Smooth muscle cell (in vitro differentiated cells): ENCODE data around the gene ADISSP. TPM values are rescaled to one million over a fixed set of nuclear protein-coding genes. Genes with fewer than 3 reads are reported as not detected.

Source experiments
- DNase-seq: peaks from one replicate; lab custom pipeline; 2025; ENCODE audit not compliant: unreplicated experiment; lab: John Stamatoyannopoulos, UW
- H2AFZ ChIP-seq: fragments of 200-600 bp; sonication (generic); 2 replicates; pipeline ENCODE4 v1.6.0; 2016; ENCODE audit warnings: antibody characterized with exemption, low read depth, mild to moderate bottlenecking
- H3F3A ChIP-seq: fragments of 200-600 bp; sonication (generic); 2 replicates; pipeline ENCODE4 v1.6.0; 2017; ENCODE audit warnings: antibody characterized with exemption, low read depth
- H3K27ac ChIP-seq: fragments of 200-600 bp; sonication (generic); 2 replicates; pipeline ENCODE4 v1.5.1; 2016; ENCODE audit warnings: low read depth, mild to moderate bottlenecking
- H3K27me3 ChIP-seq: fragments of 200-600 bp; sonication (generic); 2 replicates; pipeline ENCODE4 v1.6.1; 2016; ENCODE audit warnings: low read depth, mild to moderate bottlenecking
- H3K36me3 ChIP-seq: fragments of 200-600 bp; sonication (generic); 2 replicates; pipeline ENCODE4 v1.5.1; 2016; ENCODE audit warnings: low read depth
- H3K4me1 ChIP-seq: fragments of 200-600 bp; sonication (generic); 2 replicates; pipeline ENCODE4 v1.5.1; 2016; ENCODE audit warnings: low read depth
- H3K4me2 ChIP-seq: fragments of 200-600 bp; sonication (generic); 2 replicates; pipeline ENCODE4 v1.6.0; 2016; ENCODE audit warnings: mild to moderate bottlenecking
- H3K4me3 ChIP-seq: fragments of 200-600 bp; sonication (generic); 2 replicates; pipeline ENCODE4 v1.5.1; 2016; ENCODE audit warnings: mild to moderate bottlenecking
- H3K79me2 ChIP-seq: fragments of 200-600 bp; sonication (generic); 2 replicates; pipeline ENCODE4 v1.6.0; 2016; ENCODE audit warnings: low read depth, mild to moderate bottlenecking
- H3K9ac ChIP-seq: fragments of 200-600 bp; sonication (generic); 2 replicates; pipeline ENCODE4 v1.6.0; 2016; ENCODE audit warnings: low read depth
- H3K9me3 ChIP-seq: fragments of 200-600 bp; sonication (generic); replicated peaks from 2 replicates; pipeline ENCODE4 v1.5.1; 2016; ENCODE audit warnings: low read depth
- H4K20me1 ChIP-seq: fragments of 200-600 bp; sonication (generic); 2 replicates; pipeline ENCODE4 v1.6.0; 2016; ENCODE audit warnings: low read depth
- CTCF ChIP-seq: fragments of 200-600 bp; sonication (generic); IDR thresholded peaks from 2 replicates; pipeline ENCODE4 v1.5.1; 2017; ENCODE audit warnings: borderline replicate concordance, mild to moderate bottlenecking, antibody characterized with exemption; ENCODE audit not compliant: insufficient read depth, poor library complexity, severe bottlenecking
- WGBS: methylation state at CpG from one replicate; pipeline ENCODE4 v1.1.7; 2016; ENCODE audit warnings: low lambda C conversion rate; 5-methylcytosine and 5-hydroxymethylcytosine counted together
- polyA plus RNA-seq: library from polyadenylated mRNA; unstranded; fragments of >200 nt; fragmentation: Nextera tagmentation; extraction: Ambion mirVana; gene quantifications from 2 replicates; pipeline ENCODE4 v1.2.1, GENCODE V29; 2016
- total RNA-seq: library from RNA; depleted of rRNA; stranded (reverse); fragments of >200 nt; gene quantifications from 2 replicates; pipeline ENCODE4 v1.2.3, GENCODE V29; 2014

The ADISSP gene
- total and polyA plus RNA-seq, 2 experiments from 2014 or later = 7.6 to 46.7 TPM

GRCh38 chr20:3719046-3719445, 48.5 kb downstream of the ADISSP start:
- no peaks in the 10 kb centered on the region for H3F3A ChIP-seq
- 94% methylated on average over 4 of the region's 4 CpGs for WGBS
- H3K79me2 ChIP-seq = no peaks in the 10 kb centered on the region

GRCh38 chr20:3716195-3716834, 51.2 kb downstream of the ADISSP start:
- no peaks in the 10 kb centered on the region for H3F3A ChIP-seq
- peak; percentile 66 for TF ChIP-seq CTCF
- H3K27me3 ChIP-seq = peaks cover 16% of the 10 kb centered on the region
- DNase-seq = no peak
- H3K4me1 ChIP-seq = no peaks in the 10 kb centered on the region
- H3K27ac ChIP-seq = no peak overlapping the region
- no peaks in the 10 kb centered on the region for H3K79me2 ChIP-seq
- no peak overlapping the region for H3K4me2 ChIP-seq
- no peak overlapping the region for H3K4me3 ChIP-seq
- WGBS = 71% methylated on average over 4 of the region's 4 CpGs
- H4K20me1 ChIP-seq = no peaks in the 10 kb centered on the region
- H3K36me3 ChIP-seq = no peaks in the 10 kb centered on the region
- no peak overlapping the region for H2AFZ ChIP-seq
- H3K9ac ChIP-seq = no peak overlapping the region
- no peaks in the 10 kb centered on the region for H3K9me3 ChIP-seq

More at GRCh38 chr20:3719046-3719445, 48.5 kb downstream of the ADISSP start:
- H3K4me1 ChIP-seq = no peaks in the 10 kb centered on the region
- no peak overlapping the region for H3K4me2 ChIP-seq
- H3K36me3 ChIP-seq = no peaks in the 10 kb centered on the region
- no peak overlapping the region for H3K27ac ChIP-seq
- H4K20me1 ChIP-seq = no peaks in the 10 kb centered on the region
- H3K9ac ChIP-seq = no peak overlapping the region
- TF ChIP-seq CTCF = no peak
- no peak overlapping the region for H3K4me3 ChIP-seq
- H3K9me3 ChIP-seq = no peaks in the 10 kb centered on the region
- peaks cover 20% of the 10 kb centered on the region for H3K27me3 ChIP-seq
- no peak for DNase-seq
- no peak overlapping the region for H2AFZ ChIP-seq

GRCh38 chr20:3714092-3714491, 53.5 kb downstream of the ADISSP start:
- no peak for DNase-seq
- H3K4me1 ChIP-seq = no peaks in the 10 kb centered on the region
- H3K4me2 ChIP-seq = no peak overlapping the region
- no peak overlapping the region for H3K9ac ChIP-seq
- H4K20me1 ChIP-seq = no peaks in the 10 kb centered on the region
- no peaks in the 10 kb centered on the region for H3K9me3 ChIP-seq
- TF ChIP-seq CTCF = no peak
- H3K27ac ChIP-seq = no peak overlapping the region
- no peaks in the 10 kb centered on the region for H3K36me3 ChIP-seq
- H3F3A ChIP-seq = no peaks in the 10 kb centered on the region
- WGBS = 89% methylated on average over 4 of the region's 4 CpGs
- H3K79me2 ChIP-seq = no peaks in the 10 kb centered on the region
- H3K27me3 ChIP-seq = no peaks in the 10 kb centered on the region
- no peak overlapping the region for H3K4me3 ChIP-seq
- H2AFZ ChIP-seq = no peak overlapping the region

GRCh38 chr20:3712279-3712873, 55.2 kb downstream of the ADISSP start, which contains the start of gene SIGLEC1:
TSS of gene SIGLEC1 (minus strand) at chr20:3712600. CDS start at chr20:3707128, 5,472 bp downstream.
- Histone ChIP-seq H3K4me3 (no peak within 1 kb of the TSS), H2AFZ (no peak within 1 kb of the TSS), H3K79me2 (no peaks in the 10 kb centered on the region), H4K20me1 (no peaks in the 10 kb centered on the region), H3K4me2 (no peak within 1 kb of the TSS), H3K9me3 (no peaks in the 10 kb centered on the region), H3K36me3 (no peaks in the 10 kb centered on the region), H3K4me1 (no peaks in the 10 kb centered on the region), H3K27ac (no peak within 1 kb of the TSS), H3F3A (no peaks in the 10 kb centered on the region), H3K9ac (no peak within 1 kb of the TSS), H3K27me3 (no peaks in the 10 kb centered on the region)
- TF ChIP-seq CTCF = no peak
- 89% methylated on average over 13 of the region's 15 CpGs for WGBS
- no peak for DNase-seq
